Naive thymus-derived CD8-positive, alpha-beta T cell (primary cell): ENCODE results near the gene MIA2. TPM values are rescaled to one million over a fixed set of nuclear protein-coding genes. Genes with fewer than 3 reads are reported as not detected.
A peak's percentile ranks its signal among the peaks of the same experiment; 100 is the strongest.

Source experiments
- ATAC-seq, 2 donors: fragments of 150-1000 bp; cut with Tn5 transposase in 1 of 2; sonication (Bioruptor Pico), chemical (Tn5 transposase) in 1 of 2; 1 replicate in 1 of 2; 2 replicates in 1 of 2; pipeline ENCODE4 v1.10.0; 2021; ENCODE audit warnings: mild to moderate bottlenecking in 2 of 2, moderate library complexity in 2 of 2
- POLR2A ChIA-PET: fragments of 350-600 bp; sonication (Branson Sonifier 250); formaldehyde crosslinking; loops from one replicate; lab custom pipeline; 2021; ENCODE audit warnings: antibody characterized with exemption; lab: Charles Lee
- DNase-seq, 10 donors: peaks; one replicate each; pipeline versions ENCODE4 v3.0.0 to v3.0.0-alpha.2; 2020 to 2022
- H3K27ac Mint-ChIP-seq, 10 donors: one replicate each; pipeline ENCODE4 v1.8.0; 2020 to 2022; ENCODE audit warnings: mild to moderate bottlenecking in 10 of 10, mixed read lengths in 10 of 10, moderate library complexity in 4 of 10, inconsistent platforms in 1 of 10
- H3K27me3 Mint-ChIP-seq, 5 donors: one replicate each; pipeline ENCODE4 v1.8.0; 2021 to 2022; ENCODE audit warnings: mixed read lengths in 5 of 5
- H3K36me3 Mint-ChIP-seq, 3 donors: one replicate each; pipeline ENCODE4 v1.8.0; 2020 to 2022; ENCODE audit warnings: mixed read lengths in 3 of 3, mild to moderate bottlenecking in 2 of 3, inconsistent platforms in 1 of 3
- H3K4me1 Mint-ChIP-seq, 4 donors: one replicate each; pipeline ENCODE4 v1.8.0; 2021 to 2022; ENCODE audit warnings: mixed read lengths in 4 of 4
- H3K4me3 Mint-ChIP-seq, 10 donors: one replicate each; pipeline ENCODE4 v1.8.0; 2020 to 2022; ENCODE audit warnings: mild to moderate bottlenecking in 10 of 10, mixed read lengths in 10 of 10, moderate library complexity in 6 of 10, inconsistent platforms in 1 of 10
- H3K9me3 Mint-ChIP-seq, 9 donors: one replicate each; pipeline ENCODE4 v1.8.0; 2020 to 2022; ENCODE audit warnings: mixed read lengths in 9 of 9, mild to moderate bottlenecking in 3 of 9, inconsistent platforms in 1 of 9, moderate library complexity in 1 of 9
- polyA plus RNA-seq, 3 donors: library from polyadenylated mRNA; unstranded; fragments of 300-500 nt; fragmentation: Illumina TruSeq; gene quantifications; one replicate each; pipeline ENCODE4 v1.2.3, GENCODE V29; 2021
- total RNA-seq, 8 experiments: library from RNA in 2 of 8; stranded (reverse) in 2 of 8; gene quantifications; one replicate each; pipeline ENCODE4 v1.2.3 and lab custom pipeline; 2021 to 2026

The MIA2 gene
- total and polyA plus RNA-seq, 5 experiments from 2014 or later = 21.5 to 26.1 (median 23.1) TPM

- Mint-ChIP-seq H3K27ac (peak overlapping the region in 6 of 10 donors; percentile 9 to 96 (median 62)), H3K4me3 (peak overlapping the region in 9 of 10 donors; percentile 5 to 96 (median 72)), H3K9me3 (peaks cover 0 to 2% (median 0%) of the 10 kb centered on the region in 9 donors), H3K4me1 (peaks cover 13 to 39% (median 31%) of the 10 kb centered on the region in 4 donors), H3K27me3 (no peaks in the 10 kb centered on the region), H3K36me3 (no peaks in the 10 kb centered on the region)
- ATAC-seq (no peak), DNase-seq (no peak)
- POLR2A ChIA-PET = interaction anchor here (1.2 to 2.9 kb wide), 2 partner anchors 90 to 167 kb away, joined by 3 to 28 read pairs; partner anchors contain the start of genes FBXO33 and PNN
These were observed 31.3 kb downstream of the MIA2 start for GRCh38 chr14:39265033-39265432.

- peak overlapping the region; percentile 90 to 98 (median 96) for H3K27ac Mint-ChIP-seq
- peak overlapping the region; percentile 69 to 97 (median 93) for H3K4me3 Mint-ChIP-seq
- POLR2A ChIA-PET = interaction anchor here (1.6 to 3.1 kb wide), 5 partner anchors 37 to 168 kb away, joined by 4 to 71 read pairs (median 28); partner anchors contain the start of genes FBXO33, PNN and TRAPPC6B
- no peaks in the 10 kb centered on the region for H3K27me3 Mint-ChIP-seq
- ATAC-seq (no peak), DNase-seq (no peak)
- H3K36me3 Mint-ChIP-seq = peaks cover 0 to 6% (median 0%) of the 10 kb centered on the region in 3 donors
- peaks cover 0 to 2% (median 0%) of the 10 kb centered on the region in 9 donors for H3K9me3 Mint-ChIP-seq
- H3K4me1 Mint-ChIP-seq = peaks cover 14 to 49% (median 41%) of the 10 kb centered on the region in 4 donors
These were observed 32.2 kb downstream of the MIA2 start for GRCh38 chr14:39265806-39266524.

- H3K27ac Mint-ChIP-seq = peak overlapping the region; percentile 90 to 98 (median 96)
- DNase-seq (peak in 2 of 10 donors; percentile 37 to 43), ATAC-seq (peak; percentile 42 to 56)
- H3K4me3 Mint-ChIP-seq = peak overlapping the region; percentile 69 to 97 (median 93)
- peaks cover 0 to 2% (median 0%) of the 10 kb centered on the region in 9 donors for H3K9me3 Mint-ChIP-seq
- POLR2A ChIA-PET = interaction anchor here (1.6 to 3.1 kb wide), 5 partner anchors 38 to 169 kb away, joined by 4 to 71 read pairs (median 28); partner anchors contain the start of genes FBXO33, PNN and TRAPPC6B
- no peaks in the 10 kb centered on the region for H3K27me3 Mint-ChIP-seq
- H3K4me1 Mint-ChIP-seq = peaks cover 17 to 54% (median 46%) of the 10 kb centered on the region in 4 donors
- peaks cover 0 to 6% (median 0%) of the 10 kb centered on the region in 3 donors for H3K36me3 Mint-ChIP-seq
These were observed 32.8 kb downstream of the MIA2 start for GRCh38 chr14:39266525-39266870.

GRCh38 chr14:39266871-39267607 is 33.3 kb downstream of the MIA2 start:
- H3K27ac Mint-ChIP-seq = peak overlapping the region; percentile 92 to 98 (median 96)
- peak; percentile 80 to 85 for ATAC-seq
- peaks cover 0 to 6% (median 0%) of the 10 kb centered on the region in 3 donors for H3K36me3 Mint-ChIP-seq
- peak; percentile 48 to 84 (median 70) for DNase-seq
- peak overlapping the region; percentile 69 to 97 (median 93) for H3K4me3 Mint-ChIP-seq
- peaks cover 20 to 59% (median 51%) of the 10 kb centered on the region in 4 donors for H3K4me1 Mint-ChIP-seq
- POLR2A ChIA-PET = interaction anchor here (0.6 to 3.1 kb wide), 12 partner anchors 12 to 169 kb away, joined by 3 to 71 read pairs (median 4); partner anchors contain the start of genes FBXO33, PNN, SEC23A and TRAPPC6B
- peaks cover 0 to 2% (median 0%) of the 10 kb centered on the region in 9 donors for H3K9me3 Mint-ChIP-seq
- H3K27me3 Mint-ChIP-seq = no peaks in the 10 kb centered on the region

GRCh38 chr14:39267608-39268005 is 33.9 kb downstream of the MIA2 start:
- H3K27ac Mint-ChIP-seq = peak overlapping the region; percentile 92 to 98 (median 96)
- H3K27me3 Mint-ChIP-seq = no peaks in the 10 kb centered on the region
- H3K36me3 Mint-ChIP-seq = peaks cover 0 to 6% (median 0%) of the 10 kb centered on the region in 3 donors
- POLR2A ChIA-PET = interaction anchor here (0.6 to 3.1 kb wide), 11 partner anchors 11 to 165 kb away, joined by 3 to 71 read pairs (median 5); partner anchors contain the start of genes FBXO33, PNN, SEC23A and TRAPPC6B
- peak; percentile 7 to 40 for ATAC-seq
- peaks cover 20 to 64% (median 56%) of the 10 kb centered on the region in 4 donors for H3K4me1 Mint-ChIP-seq
- peak in 3 of 10 donors; percentile 10 to 58 (median 15) for DNase-seq
- peak overlapping the region; percentile 69 to 97 (median 93) for H3K4me3 Mint-ChIP-seq
- H3K9me3 Mint-ChIP-seq = peaks cover 0 to 2% (median 0%) of the 10 kb centered on the region in 9 donors

GRCh38 chr14:39268393-39268792 is 34.7 kb downstream of the MIA2 start:
- Mint-ChIP-seq H3K9me3 (peaks cover 0 to 6% (median 0%) of the 10 kb centered on the region in 9 donors), H3K36me3 (peaks cover 0 to 12% (median 0%) of the 10 kb centered on the region in 3 donors), H3K27me3 (no peaks in the 10 kb centered on the region), H3K4me3 (peak overlapping the region; percentile 69 to 97 (median 93)), H3K27ac (peak overlapping the region; percentile 7 to 98 (median 96)), H3K4me1 (peaks cover 23 to 72% (median 64%) of the 10 kb centered on the region in 4 donors)
- DNase-seq = peak in 2 of 10 donors; percentile 9
- POLR2A ChIA-PET = interaction anchor here (0.7 to 3.1 kb wide), 4 partner anchors 9 to 165 kb away, joined by 3 to 71 read pairs (median 8); partner anchors contain the start of genes FBXO33, PNN and SEC23A
- ATAC-seq = no peak

GRCh38 chr14:39272918-39273317 is 39.2 kb downstream of the MIA2 start:
- DNase-seq (no peak), ATAC-seq (no peak)
- H3K27me3 Mint-ChIP-seq = no peaks in the 10 kb centered on the region
- H3K4me1 Mint-ChIP-seq = peaks cover 26 to 83% (median 79%) of the 10 kb centered on the region in 4 donors
- peak overlapping the region in 3 of 10 donors; percentile 26 to 79 (median 76) for H3K27ac Mint-ChIP-seq
- peaks cover 0 to 12% (median 7%) of the 10 kb centered on the region in 3 donors for H3K36me3 Mint-ChIP-seq
- peak overlapping the region in 4 of 10 donors; percentile 5 to 29 (median 16) for H3K4me3 Mint-ChIP-seq
- POLR2A ChIA-PET = interaction anchor here (0.7 kb wide), 1 partner anchor 709 kb away, joined by 3 read pairs; no protein-coding TSS in a partner anchor
- peaks cover 0 to 6% (median 0%) of the 10 kb centered on the region in 9 donors for H3K9me3 Mint-ChIP-seq

- DNase-seq (no peak), ATAC-seq (no peak)
- peaks cover 0 to 32% (median 25%) of the 10 kb centered on the region in 3 donors for H3K36me3 Mint-ChIP-seq
- H3K4me3 Mint-ChIP-seq = peak overlapping the region in 3 of 10 donors; percentile 21 to 49 (median 39)
- no peaks in the 10 kb centered on the region for H3K27me3 Mint-ChIP-seq
- peaks cover 24 to 68% (median 66%) of the 10 kb centered on the region in 4 donors for H3K4me1 Mint-ChIP-seq
- POLR2A ChIA-PET = no interaction called here
- H3K27ac Mint-ChIP-seq = peak overlapping the region in 8 of 10 donors; percentile 31 to 89 (median 64)
- H3K9me3 Mint-ChIP-seq = peaks cover 0 to 6% (median 0%) of the 10 kb centered on the region in 9 donors
These were observed 41.7 kb downstream of the MIA2 start for GRCh38 chr14:39275395-39275794.

- DNase-seq (no peak), ATAC-seq (no peak)
- H3K27me3 Mint-ChIP-seq = no peaks in the 10 kb centered on the region
- H3K9me3 Mint-ChIP-seq = peaks cover 0 to 6% (median 0%) of the 10 kb centered on the region in 9 donors
- H3K4me3 Mint-ChIP-seq = no peak overlapping the region
- peak overlapping the region in 8 of 10 donors; percentile 31 to 89 (median 78) for H3K27ac Mint-ChIP-seq
- H3K36me3 Mint-ChIP-seq = peaks cover 0 to 38% (median 20%) of the 10 kb centered on the region in 3 donors
- POLR2A ChIA-PET = no interaction called here
- peaks cover 23 to 62% (median 60%) of the 10 kb centered on the region in 4 donors for H3K4me1 Mint-ChIP-seq
These were observed 42.3 kb downstream of the MIA2 start for GRCh38 chr14:39276005-39276404.

- H3K36me3 Mint-ChIP-seq = peaks cover 0 to 45% (median 25%) of the 10 kb centered on the region in 3 donors
- no peak for DNase-seq
- no peak overlapping the region for H3K4me3 Mint-ChIP-seq
- H3K27me3 Mint-ChIP-seq = no peaks in the 10 kb centered on the region
- peak overlapping the region in 8 of 10 donors; percentile 10 to 84 (median 64) for H3K27ac Mint-ChIP-seq
- peaks cover 23 to 56% (median 54%) of the 10 kb centered on the region in 4 donors for H3K4me1 Mint-ChIP-seq
- no peak for ATAC-seq
- peaks cover 0 to 6% (median 0%) of the 10 kb centered on the region in 9 donors for H3K9me3 Mint-ChIP-seq
- POLR2A ChIA-PET = no interaction called here
These were observed 42.9 kb downstream of the MIA2 start for GRCh38 chr14:39276579-39277114.

- POLR2A ChIA-PET = no interaction called here
- H3K36me3 Mint-ChIP-seq = peaks cover 0 to 72% (median 32%) of the 10 kb centered on the region in 3 donors
- no peak overlapping the region for H3K4me3 Mint-ChIP-seq
- no peaks in the 10 kb centered on the region for H3K27me3 Mint-ChIP-seq
- ATAC-seq (no peak), DNase-seq (no peak)
- H3K27ac Mint-ChIP-seq = peak overlapping the region in 3 of 10 donors; percentile 24 to 65 (median 61)
- peaks cover 0 to 2% (median 0%) of the 10 kb centered on the region in 9 donors for H3K9me3 Mint-ChIP-seq
- H3K4me1 Mint-ChIP-seq = peaks cover 20 to 38% (median 37%) of the 10 kb centered on the region in 4 donors
These were observed 45.8 kb downstream of the MIA2 start for GRCh38 chr14:39279515-39279914.
